OCI-LY1 (cell line): Measurements from ENCODE around the gene ITGA4.

Experiments
- H2AFZ ChIP-seq: fragments of 200-600 bp; sonication (generic), shearing (Covaris generic); 2 replicates; pipeline ENCODE4 v1.6.0; 2014; ENCODE audit warnings: antibody characterized with exemption, mild to moderate bottlenecking, low read length
- H3F3A ChIP-seq: fragments of 200-600 bp; sonication (generic), shearing (Covaris generic); 2 replicates; pipeline ENCODE4 v1.6.0; 2014; ENCODE audit warnings: mild to moderate bottlenecking, antibody characterized with exemption, low read length, moderate library complexity; ENCODE audit not compliant: insufficient read depth
- H3K27ac ChIP-seq: fragments of 200-600 bp; sonication (generic); 2 replicates; pipeline ENCODE4 v1.5.1; 2014; ENCODE audit warnings: low read length, mixed run types, mild to moderate bottlenecking, low read depth; ENCODE audit not compliant: poor library complexity, severe bottlenecking
- H3K27me3 ChIP-seq: fragments of 200-600 bp; sonication (generic); 2 replicates; pipeline ENCODE4 v1.6.0; 2014; ENCODE audit warnings: antibody characterized with exemption, mild to moderate bottlenecking, low read length, moderate library complexity; ENCODE audit not compliant: insufficient read depth
- H3K36me3 ChIP-seq: fragments of 200-600 bp; sonication (generic); 2 replicates; pipeline ENCODE4 v1.6.1; 2014; ENCODE audit warnings: mild to moderate bottlenecking, antibody characterized with exemption, low read length, moderate library complexity, mixed read lengths; ENCODE audit not compliant: insufficient read depth
- H3K4me1 ChIP-seq: fragments of 200-600 bp; sonication (generic); 2 replicates; pipeline ENCODE4 v1.5.1; 2014; ENCODE audit warnings: mild to moderate bottlenecking, low read length, moderate library complexity; ENCODE audit not compliant: insufficient read depth, severe bottlenecking
- H3K4me2 ChIP-seq: fragments of 200-600 bp; sonication (generic), shearing (Covaris generic); 2 replicates; pipeline ENCODE4 v1.6.1; 2014; ENCODE audit warnings: low read length
- H3K4me3 ChIP-seq: fragments of 200-600 bp; sonication (generic); 2 replicates; pipeline ENCODE4 v1.5.1; 2014; ENCODE audit warnings: low read length, low read depth, mild to moderate bottlenecking, mixed read lengths; ENCODE audit not compliant: poor library complexity, severe bottlenecking
- H3K79me2 ChIP-seq: fragments of 200-600 bp; shearing (Covaris generic); 2 replicates; pipeline ENCODE4 v1.6.1; 2016; ENCODE audit warnings: mixed run types, low read length, mixed read lengths; ENCODE audit not compliant: insufficient read depth
- H3K9ac ChIP-seq: fragments of 200-600 bp; sonication (generic), shearing (Covaris generic); 2 replicates; pipeline ENCODE4 v1.6.1; 2014; ENCODE audit warnings: mild to moderate bottlenecking, low read length, mixed read lengths
- H3K9me2 ChIP-seq: fragments of 200-600 bp; sonication (generic), shearing (Covaris generic); 2 replicates; pipeline ENCODE4 v1.6.1; 2014; ENCODE audit warnings: low read depth, mild to moderate bottlenecking, low read length, mixed read lengths
- H3K9me3 ChIP-seq: fragments of 200-600 bp; shearing (Covaris generic); 2 replicates; pipeline ENCODE4 v1.6.1; 2014; ENCODE audit warnings: low read length, mixed read lengths
- H4K20me1 ChIP-seq: fragments of 200-600 bp; sonication (generic), shearing (Covaris generic); 2 replicates; pipeline ENCODE4 v1.6.0; 2016; ENCODE audit warnings: mild to moderate bottlenecking, low read length; ENCODE audit not compliant: insufficient read depth
- CTCF ChIP-seq: fragments of 200-600 bp; sonication (generic), shearing (Covaris generic); IDR thresholded peaks from 2 replicates; pipeline ENCODE4 v1.5.1; 2017; ENCODE audit warnings: mild to moderate bottlenecking, antibody characterized with exemption, low read length, moderate library complexity, mixed read lengths
- EZH2 ChIP-seq: fragments of 200-600 bp; sonication (generic), shearing (Covaris generic); IDR thresholded peaks from 2 replicates; pipeline ENCODE4 v1.8.0; 2017; ENCODE audit warnings: borderline replicate concordance, mixed run types, mild to moderate bottlenecking, antibody characterized with exemption, low read length, moderate library complexity, mixed read lengths

Gene ITGA4

GRCh38 chr2:181461056-181461997 is 4.1 kb downstream of the ITGA4 start:
- H4K20me1 ChIP-seq = no peaks in the 10 kb centered on the region
- H3F3A ChIP-seq = no peaks in the 10 kb centered on the region
- no peak for TF ChIP-seq EZH2
- no peak for TF ChIP-seq CTCF
- H3K9me2 ChIP-seq = no peaks in the 10 kb centered on the region
- H3K27me3 ChIP-seq = no peaks in the 10 kb centered on the region
- H3K4me3 ChIP-seq = peak overlapping the region; percentile 85
- no peaks in the 10 kb centered on the region for H3K9me3 ChIP-seq
- H3K36me3 ChIP-seq = peaks cover 12% of the 10 kb centered on the region; the same call in 1 of the 2 replicates
- H3K4me1 ChIP-seq = peaks cover 74% of the 10 kb centered on the region
- H3K4me2 ChIP-seq = peak overlapping the region; percentile 76
- peak overlapping the region; percentile 98 for H3K27ac ChIP-seq
- peak overlapping the region; percentile 93; the same call in 1 of the 2 replicates for H3K9ac ChIP-seq
- peaks cover 85% of the 10 kb centered on the region for H3K79me2 ChIP-seq
- H2AFZ ChIP-seq = no peak overlapping the region

DNA sequence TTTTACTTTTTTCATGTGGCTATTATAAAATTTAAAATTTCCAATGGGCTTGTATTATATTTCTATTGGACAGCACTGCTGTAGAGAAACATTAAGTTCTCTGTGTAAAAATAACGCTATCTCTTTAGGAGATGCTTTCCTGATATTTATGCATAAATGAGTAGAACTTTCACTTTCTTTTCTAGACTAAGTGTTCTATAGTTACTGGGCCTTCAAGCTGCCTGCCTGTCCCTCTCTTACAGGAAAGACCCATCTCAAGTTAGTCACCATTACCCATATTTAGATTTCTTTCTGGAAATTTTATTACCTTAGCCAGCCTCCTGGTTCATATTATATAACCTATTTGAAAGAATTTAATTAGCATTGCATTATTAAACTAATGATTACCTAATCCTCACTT is 4.8 kb downstream of the ITGA4 start:
- Histone ChIP-seq H3K4me1 (peaks cover 69% of the 10 kb centered on the region), H3K27ac (peak overlapping the region; percentile 22), H4K20me1 (no peaks in the 10 kb centered on the region), H3K27me3 (no peaks in the 10 kb centered on the region), H3F3A (no peaks in the 10 kb centered on the region), H3K9me2 (no peaks in the 10 kb centered on the region), H3K9me3 (no peaks in the 10 kb centered on the region), H3K4me3 (no peak overlapping the region), H3K4me2 (peak overlapping the region; percentile 15), H3K9ac (no peak overlapping the region), H3K79me2 (peaks cover 92% of the 10 kb centered on the region), H3K36me3 (peaks cover 12% of the 10 kb centered on the region; the same call in 1 of the 2 replicates), H2AFZ (no peak overlapping the region)
- TF ChIP-seq EZH2 = no peak
- TF ChIP-seq CTCF = no peak

- TF ChIP-seq CTCF = no peak
- no peak for TF ChIP-seq EZH2
- Histone ChIP-seq H3K4me2 (no peak overlapping the region), H3K9ac (no peak overlapping the region), H3K36me3 (peaks cover 22% of the 10 kb centered on the region; the same call in 1 of the 2 replicates), H3F3A (no peaks in the 10 kb centered on the region), H4K20me1 (no peaks in the 10 kb centered on the region), H3K27ac (no peak overlapping the region), H3K4me1 (peaks cover 66% of the 10 kb centered on the region), H3K27me3 (no peaks in the 10 kb centered on the region), H3K9me2 (no peaks in the 10 kb centered on the region), H3K79me2 (peaks cover 98% of the 10 kb centered on the region), H2AFZ (no peak overlapping the region), H3K9me3 (no peaks in the 10 kb centered on the region), H3K4me3 (no peak overlapping the region)
These were observed 6.4 kb downstream of the ITGA4 start for GRCh38 chr2:181463588-181463987.
